DND-41 (cell line): ENCODE results near the gene SYNE3.

Source experiments
- ATAC-seq: fragments of 200-7000 bp; cut with Tn5 transposase; 3 replicates; pipeline ENCODE4 v1.9.1; 2021; ENCODE audit warnings: low read depth; ENCODE audit not compliant: insufficient read depth
- DNase-seq: peaks from one replicate; pipeline ENCODE4 v3.0.0-alpha.2; 2020
- H2AFZ ChIP-seq: 2 replicates; pipeline ENCODE4 v1.6.0; 2012; ENCODE audit warnings: low read depth, low read length
- H3K27ac ChIP-seq: 2 replicates; pipeline ENCODE4 v1.5.1; 2012; ENCODE audit warnings: low read length, inconsistent platforms
- H3K27me3 ChIP-seq: fragments of 200-600 bp; sonication (generic); 2 replicates; pipeline ENCODE4 v1.6.0; 2012; ENCODE audit warnings: low read length, mild to moderate bottlenecking, inconsistent platforms; ENCODE audit not compliant: insufficient read depth, poor library complexity
- H3K36me3 ChIP-seq: 2 replicates; pipeline ENCODE4 v1.5.1; 2012; ENCODE audit warnings: low read length, inconsistent platforms; ENCODE audit not compliant: insufficient read depth
- H3K4me1 ChIP-seq: 2 replicates; pipeline ENCODE4 v1.5.1; 2012; ENCODE audit warnings: mild to moderate bottlenecking, low read length; ENCODE audit not compliant: insufficient read depth
- H3K4me2 ChIP-seq: 2 replicates; pipeline ENCODE4 v1.6.0; 2012; ENCODE audit warnings: mild to moderate bottlenecking, moderate library complexity, low read length, inconsistent platforms; ENCODE audit not compliant: insufficient read depth
- H3K4me3 ChIP-seq, 2 experiments: fragments of 200-600 bp in 1 of 2; shearing (Covaris generic) in 1 of 2; 2 replicates each; pipeline ENCODE4 v1.5.1; 2012 to 2016; ENCODE audit warnings: inconsistent platforms in 2 of 2, low read length in 2 of 2, mild to moderate bottlenecking in 2 of 2, low read depth in 1 of 2, moderate library complexity in 1 of 2
- H3K79me2 ChIP-seq: 2 replicates; pipeline ENCODE4 v1.6.0; 2012; ENCODE audit warnings: low read length, inconsistent platforms; ENCODE audit not compliant: insufficient read depth
- H3K9ac ChIP-seq: 2 replicates; pipeline ENCODE4 v1.6.0; 2012; ENCODE audit warnings: low read depth, mild to moderate bottlenecking, inconsistent platforms, low read length, moderate library complexity
- H3K9me3 ChIP-seq: 2 replicates; pipeline ENCODE4 v1.5.1; 2012; ENCODE audit warnings: low read length, moderate library complexity, mild to moderate bottlenecking, inconsistent platforms; ENCODE audit not compliant: insufficient read depth, severe bottlenecking
- H4K20me1 ChIP-seq: 2 replicates; pipeline ENCODE4 v1.6.0; 2012; ENCODE audit warnings: low read length; ENCODE audit not compliant: insufficient read depth
- EZH2 ChIP-seq: IDR thresholded peaks from 3 replicates; pipeline ENCODE4 v1.6.1; 2012; ENCODE audit warnings: borderline replicate concordance, low read depth, mild to moderate bottlenecking, moderate library complexity, low read length, inconsistent platforms; ENCODE audit not compliant: severe bottlenecking
- TF ChIP-seq, protein P1 (sequence below): IDR thresholded peaks from 2 replicates; pipeline ENCODE4 v1.5.1; 2012; ENCODE audit warnings: borderline replicate concordance, low read length, moderate library complexity, mild to moderate bottlenecking; ENCODE audit not compliant: poor library complexity, severe bottlenecking; ENCODE audit errors: extremely low read depth

Gene SYNE3

DNA sequence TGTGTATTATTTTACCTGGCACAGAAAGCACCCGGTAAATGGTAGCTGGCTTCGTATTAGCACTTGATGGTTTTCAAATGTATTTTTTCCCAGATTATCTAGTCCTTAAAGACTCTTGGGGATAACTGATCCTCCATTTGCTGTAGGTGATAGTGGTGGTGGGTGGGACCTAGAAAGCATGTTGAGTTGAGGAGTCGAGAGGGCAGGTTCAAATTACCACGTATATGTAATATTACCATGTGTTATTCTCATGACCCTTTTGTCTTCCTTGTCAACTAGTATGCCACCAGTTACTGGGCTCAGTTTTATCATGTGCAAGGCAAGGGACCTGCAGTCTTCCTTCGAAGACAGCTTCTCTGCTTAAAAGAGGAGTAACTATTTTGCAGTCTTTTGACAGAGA lies 20.2 kb upstream of the SYNE3 start:
- Histone ChIP-seq H3K79me2 (peaks cover 93% of the 10 kb centered on the region), H3K27me3 (no peaks in the 10 kb centered on the region), H3K9ac (peak overlapping the region; percentile 90), H3K9me3 (no peaks in the 10 kb centered on the region), H3K4me2 (peak overlapping the region; percentile 95), H3K27ac (0 out of 2 replicates have a peak overlapping the region, but pooled peaks have one; percentile 7), H3K4me3 (peak overlapping the region in 1 of 2 experiments; percentile 93; a peak in 3 of 4 replicates), H2AFZ (no peak overlapping the region), H4K20me1 (peaks cover 62% of the 10 kb centered on the region), H3K36me3 (peaks cover 12% of the 10 kb centered on the region), H3K4me1 (peaks cover 58% of the 10 kb centered on the region)
- ATAC-seq (no peak), DNase-seq (no peak)
- TF ChIP-seq EZH2, result no peak
- TF ChIP-seq, protein P1, sequence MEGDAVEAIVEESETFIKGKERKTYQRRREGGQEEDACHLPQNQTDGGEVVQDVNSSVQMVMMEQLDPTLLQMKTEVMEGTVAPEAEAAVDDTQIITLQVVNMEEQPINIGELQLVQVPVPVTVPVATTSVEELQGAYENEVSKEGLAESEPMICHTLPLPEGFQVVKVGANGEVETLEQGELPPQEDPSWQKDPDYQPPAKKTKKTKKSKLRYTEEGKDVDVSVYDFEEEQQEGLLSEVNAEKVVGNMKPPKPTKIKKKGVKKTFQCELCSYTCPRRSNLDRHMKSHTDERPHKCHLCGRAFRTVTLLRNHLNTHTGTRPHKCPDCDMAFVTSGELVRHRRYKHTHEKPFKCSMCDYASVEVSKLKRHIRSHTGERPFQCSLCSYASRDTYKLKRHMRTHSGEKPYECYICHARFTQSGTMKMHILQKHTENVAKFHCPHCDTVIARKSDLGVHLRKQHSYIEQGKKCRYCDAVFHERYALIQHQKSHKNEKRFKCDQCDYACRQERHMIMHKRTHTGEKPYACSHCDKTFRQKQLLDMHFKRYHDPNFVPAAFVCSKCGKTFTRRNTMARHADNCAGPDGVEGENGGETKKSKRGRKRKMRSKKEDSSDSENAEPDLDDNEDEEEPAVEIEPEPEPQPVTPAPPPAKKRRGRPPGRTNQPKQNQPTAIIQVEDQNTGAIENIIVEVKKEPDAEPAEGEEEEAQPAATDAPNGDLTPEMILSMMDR, result no peak

DNA sequence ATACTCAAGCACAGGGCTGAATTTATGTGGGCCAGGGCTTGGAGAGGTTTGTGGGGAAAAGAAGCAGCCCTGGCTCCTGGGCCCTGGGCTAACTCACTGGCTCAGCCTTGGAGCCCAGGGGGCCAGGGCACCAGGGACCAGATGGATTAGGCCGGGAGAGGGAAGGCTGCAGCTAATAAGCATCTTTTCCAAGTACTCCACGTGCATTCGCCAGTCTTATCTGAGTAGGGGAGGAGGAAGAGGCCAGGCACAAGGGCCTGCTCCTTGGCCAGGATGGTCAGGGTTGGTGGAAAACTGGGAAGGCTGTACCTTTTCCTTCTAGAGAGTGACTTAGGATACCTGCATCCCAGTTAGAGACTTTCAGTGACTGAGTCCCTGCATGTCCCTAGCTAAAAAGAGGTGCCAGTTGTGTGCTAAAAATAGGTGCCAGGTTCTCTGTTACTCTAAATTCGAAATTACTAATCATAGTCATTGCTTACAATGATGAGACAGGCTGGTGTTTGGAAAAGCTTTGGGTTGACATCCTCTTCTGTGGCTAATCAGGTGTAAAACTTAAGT lies 19.7 kb upstream of the SYNE3 start:
- H3K4me1 ChIP-seq, result peaks cover 61% of the 10 kb centered on the region
- H3K9me3 ChIP-seq, result no peaks in the 10 kb centered on the region
- H3K4me2 ChIP-seq, result peak overlapping the region; percentile 95
- no peaks in the 10 kb centered on the region for H3K27me3 ChIP-seq
- H3K9ac ChIP-seq, result peak overlapping the region; percentile 90
- H3K79me2 ChIP-seq, result peaks cover 93% of the 10 kb centered on the region
- DNase-seq, result no peak
- peaks cover 18% of the 10 kb centered on the region for H3K36me3 ChIP-seq
- H4K20me1 ChIP-seq, result peaks cover 59% of the 10 kb centered on the region
- H3K27ac ChIP-seq, result peak overlapping the region; percentile 80
- TF ChIP-seq, protein P1, result no peak
- no peak for TF ChIP-seq EZH2
- no peak overlapping the region for H2AFZ ChIP-seq
- peak overlapping the region; percentile 88 to 93 for H3K4me3 ChIP-seq
- no peak for ATAC-seq

DNA sequence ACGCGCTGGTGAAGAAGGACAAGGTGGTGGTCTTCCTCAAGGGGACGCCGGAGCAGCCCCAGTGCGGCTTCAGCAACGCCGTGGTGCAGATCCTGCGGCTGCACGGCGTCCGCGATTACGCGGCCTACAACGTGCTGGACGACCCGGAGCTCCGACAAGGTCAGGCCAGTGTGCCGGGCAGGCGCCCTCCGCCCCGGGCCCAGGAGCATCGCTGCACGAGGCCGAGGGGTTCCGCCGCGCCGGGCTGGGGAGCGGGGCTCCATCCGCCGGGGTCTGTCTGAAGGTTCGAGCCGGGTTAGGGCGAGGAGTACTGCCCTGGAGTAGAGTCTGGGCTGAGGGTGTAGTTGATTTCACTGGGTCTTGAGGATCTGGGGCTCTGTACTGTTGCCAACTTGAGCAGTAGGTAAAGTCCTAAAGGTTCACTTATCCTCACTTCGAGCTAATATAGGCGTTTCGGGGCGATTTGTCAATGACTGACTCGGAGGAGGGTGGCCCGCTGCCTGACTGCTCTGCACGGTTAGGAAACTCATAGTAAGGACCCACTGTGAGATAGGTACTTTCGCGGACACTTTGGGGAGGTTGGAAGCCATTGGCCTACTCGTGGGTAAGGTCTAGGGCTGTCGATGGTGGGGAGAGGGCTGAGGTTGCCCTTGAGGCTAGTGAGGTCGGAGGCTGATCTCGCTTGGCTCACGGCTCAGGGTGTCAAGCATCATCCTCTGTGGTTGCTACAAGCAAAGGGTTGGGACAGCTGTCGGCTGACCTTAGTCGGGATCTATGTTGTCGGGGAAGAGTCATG lies 19.0 kb upstream of the SYNE3 start:
- Histone ChIP-seq H3K9me3 (no peaks in the 10 kb centered on the region), H3K9ac (peak overlapping the region; percentile 90), H3K79me2 (peaks cover 93% of the 10 kb centered on the region), H3K36me3 (peaks cover 24% of the 10 kb centered on the region), H3K27me3 (no peaks in the 10 kb centered on the region), H3K4me2 (peak overlapping the region; percentile 95), H2AFZ (peak overlapping the region; percentile 75), H3K4me1 (peaks cover 65% of the 10 kb centered on the region), H3K27ac (peak overlapping the region; percentile 80), H3K4me3 (peak overlapping the region; percentile 88 to 93), H4K20me1 (peaks cover 60% of the 10 kb centered on the region)
- DNase-seq (peak; percentile 19), ATAC-seq (no peak)
- no peak for TF ChIP-seq EZH2
- TF ChIP-seq, protein P1, result no peak
